NCI-H2171 treated with DMSO at 0.1 percent for 48 hours (cell line): ENCODE results near the gene AKIRIN2.
"Not testable (repeated sequence)": the region's sequence is repeated elsewhere in the genome, so short reads cannot be mapped to it uniquely, and the experiment has no call there.

ENCODE experiments used
- DNase-seq: peaks from one replicate; lab custom pipeline; 2025; lab: John Stamatoyannopoulos, UW

Gene AKIRIN2

GRCh38 chr6:87687893-87688292, 14.1 kb downstream of the AKIRIN2 start:
- DNase-seq: not testable (repeated sequence)

GRCh38 chr6:87687296-87687695, 14.7 kb downstream of the AKIRIN2 start:
- DNase-seq: no peak

GRCh38 chr6:87686636-87687205, 15.3 kb downstream of the AKIRIN2 start:
- DNase-seq: peak; percentile 19

- DNase-seq: no peak
Measured at GRCh38 chr6:87684895-87685654, 17.0 kb downstream of the AKIRIN2 start.

GRCh38 chr6:87683890-87684289, 18.1 kb downstream of the AKIRIN2 start:
- no peak for DNase-seq

GRCh38 chr6:87682310-87682709, 19.7 kb downstream of the AKIRIN2 start:
- DNase-seq: no peak

GRCh38 chr6:87675004-87675681, 26.9 kb downstream of the AKIRIN2 start:
- no peak for DNase-seq

- DNase-seq: no peak
Measured at GRCh38 chr6:87674290-87674689, 27.7 kb downstream of the AKIRIN2 start.

- no peak for DNase-seq
Measured at GRCh38 chr6:87673237-87673636, 28.8 kb downstream of the AKIRIN2 start.

- DNase-seq: no peak
Measured at GRCh38 chr6:87672641-87673040, 29.4 kb downstream of the AKIRIN2 start.

- no peak for DNase-seq
Measured at GRCh38 chr6:87671555-87672029, 30.4 kb downstream of the AKIRIN2 start.

- DNase-seq: no peak
Measured at GRCh38 chr6:87670707-87671106, 31.3 kb downstream of the AKIRIN2 start.

- no peak for DNase-seq
Measured at GRCh38 chr6:87669051-87669450, 33.0 kb downstream of the AKIRIN2 start.

- DNase-seq: no peak
Measured at GRCh38 chr6:87668013-87668412, 34.0 kb downstream of the AKIRIN2 start.

GRCh38 chr6:87667032-87667431, 35.0 kb downstream of the AKIRIN2 start:
- no peak for DNase-seq

- DNase-seq: no peak
Measured at GRCh38 chr6:87664921-87665485, 37.0 kb downstream of the AKIRIN2 start.

- no peak for DNase-seq
Measured at GRCh38 chr6:87663434-87663833, 38.6 kb downstream of the AKIRIN2 start.

- no peak for DNase-seq
Measured at GRCh38 chr6:87661503-87661902, 40.5 kb downstream of the AKIRIN2 start.

- DNase-seq: no peak
Measured at GRCh38 chr6:87661016-87661415, 41.0 kb downstream of the AKIRIN2 start.

- DNase-seq: no peak
Measured at GRCh38 chr6:87660226-87660911, 41.7 kb downstream of the AKIRIN2 start.

GRCh38 chr6:87658516-87658915, 43.5 kb downstream of the AKIRIN2 start:
- DNase-seq: no peak

- no peak for DNase-seq
Measured at GRCh38 chr6:87656857-87657256, 45.2 kb downstream of the AKIRIN2 start.
